HG03442 (cell line): Measurements from ENCODE around the gene ANKRD33B.
"Not testable (repeated sequence)": the region's sequence is repeated elsewhere in the genome, so short reads cannot be mapped to it uniquely, and the experiment has no call there.

Source experiments
- ATAC-seq: cut with Tn5 transposase; IDR thresholded peaks from one replicate; pipeline ENCODE4 v1.9.1; 2021; ENCODE audit warnings: mild to moderate bottlenecking, moderate library complexity; ENCODE audit not compliant: unreplicated experiment

ANKRD33B gene

DNA sequence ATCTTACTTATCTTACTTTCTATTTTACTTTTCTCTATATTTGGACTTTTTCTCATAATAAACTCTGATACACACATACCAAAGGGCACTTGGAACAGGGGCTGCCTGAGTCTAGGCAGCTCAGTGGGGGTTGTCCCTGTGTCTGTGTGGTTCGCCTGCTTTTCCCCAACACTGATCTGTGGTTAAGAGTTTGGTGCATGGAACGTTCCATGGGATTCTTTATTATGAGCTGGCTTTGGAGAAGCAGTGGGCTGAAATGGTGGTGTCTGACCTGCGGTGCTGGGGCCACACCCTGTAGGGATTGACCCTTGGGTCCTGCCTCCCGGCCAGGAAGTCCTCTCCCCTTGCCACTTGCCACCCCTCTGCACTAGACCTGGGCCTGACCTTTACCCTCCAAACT is 47.4 kb downstream of the ANKRD33B start:
- no peak for ATAC-seq

DNA sequence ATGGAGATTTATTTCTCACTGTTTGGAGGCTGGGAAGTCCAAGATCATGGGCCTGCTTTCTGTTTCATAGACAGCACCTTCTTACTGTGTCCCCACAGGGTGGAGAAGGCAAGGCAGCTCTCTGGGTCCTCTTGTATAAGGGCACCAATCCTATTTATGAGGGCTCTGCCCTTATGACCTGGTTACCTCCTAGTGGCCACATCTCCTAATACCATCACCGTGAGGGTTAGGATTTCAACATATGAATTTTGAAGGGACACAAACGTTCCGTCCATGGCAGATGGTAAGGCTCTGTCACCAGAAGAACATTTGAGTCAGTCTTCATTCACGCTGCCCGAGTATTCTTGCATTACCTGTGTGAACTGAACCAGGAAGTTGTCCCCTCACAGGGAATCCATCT is 48.4 kb downstream of the ANKRD33B start:
- no peak for ATAC-seq

GRCh38 chr5:10615693-10616092 is 51.8 kb downstream of the ANKRD33B start:
- no peak for ATAC-seq

DNA sequence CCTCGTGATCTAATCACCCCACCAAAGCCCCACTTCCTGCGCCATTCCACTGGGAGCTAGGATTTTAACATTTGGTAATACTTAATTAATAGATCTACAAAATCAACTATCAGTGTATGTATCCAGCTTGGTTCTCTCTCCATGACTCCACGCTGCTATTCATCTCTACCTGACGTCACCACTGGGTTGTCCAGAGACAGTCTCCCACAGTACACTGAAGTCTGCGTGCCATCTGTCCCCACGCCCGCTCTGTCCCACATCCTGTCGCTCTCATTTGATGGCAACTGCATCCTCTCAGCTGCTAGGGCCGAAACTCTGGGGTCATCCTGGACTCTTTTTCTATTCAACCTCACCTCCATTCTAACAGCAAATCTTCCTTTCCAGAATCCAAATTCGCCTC is 53.2 kb downstream of the ANKRD33B start:
- no peak for ATAC-seq

DNA sequence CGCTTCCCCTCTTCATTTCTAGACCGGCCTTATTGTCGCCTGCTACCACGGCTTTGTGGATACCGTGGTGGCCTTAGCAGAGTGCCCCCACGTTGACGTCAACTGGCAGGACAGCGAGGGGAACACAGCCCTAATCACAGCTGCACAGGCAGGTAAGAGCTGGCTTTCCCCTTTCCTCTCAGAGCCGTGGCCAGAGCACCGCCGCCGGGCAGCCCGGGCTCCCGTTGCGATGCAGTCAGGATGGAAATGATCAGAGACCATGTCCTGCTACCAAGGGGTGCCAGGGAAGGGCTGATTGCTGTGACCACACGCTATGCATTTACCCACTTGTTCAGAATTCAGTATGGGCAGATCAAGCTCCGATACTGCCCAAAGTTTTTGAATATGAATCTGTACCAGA is 54.4 kb downstream of the ANKRD33B start:
- no peak for ATAC-seq

GRCh38 chr5:10619649-10620048 is 55.8 kb downstream of the ANKRD33B start:
- no peak for ATAC-seq

DNA sequence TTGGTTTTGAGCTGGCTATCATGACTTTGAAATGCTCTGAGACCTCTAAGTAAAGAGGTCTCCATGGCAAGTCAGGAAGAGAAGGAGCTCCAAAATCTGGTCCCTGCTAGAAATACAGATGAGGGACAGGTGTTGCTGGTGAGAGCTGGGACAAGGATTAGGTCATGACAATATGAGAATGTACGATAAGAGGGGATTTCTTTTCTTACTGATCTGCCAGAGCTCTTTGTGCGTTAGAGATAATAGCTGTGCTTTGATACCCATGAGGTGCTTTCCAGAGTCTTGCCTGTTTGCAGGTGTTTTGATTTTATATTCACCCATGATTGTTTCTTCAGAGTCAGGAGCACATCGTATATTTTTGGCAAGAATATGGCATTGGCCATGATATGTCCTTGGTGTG is 56.5 kb downstream of the ANKRD33B start:
- ATAC-seq = peak; percentile 40

DNA sequence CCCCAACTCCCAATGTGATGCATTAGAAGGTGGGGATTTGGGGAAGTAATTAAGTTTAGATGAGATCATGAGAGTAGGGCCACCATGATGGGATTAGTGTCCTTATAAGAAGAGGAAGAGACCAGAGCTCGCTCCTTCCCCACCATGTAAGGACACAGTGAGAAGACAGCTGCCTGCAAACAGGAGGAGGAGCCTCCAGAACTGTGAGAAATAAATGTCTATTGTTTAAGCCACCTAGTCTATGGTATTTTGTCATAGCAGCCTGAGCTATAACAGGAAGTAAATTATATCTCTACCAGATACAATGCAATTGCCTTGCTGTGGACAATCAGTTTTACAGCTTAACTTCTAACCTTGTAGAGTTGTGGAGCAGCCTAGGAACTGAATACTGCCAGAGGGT is 58.0 kb downstream of the ANKRD33B start:
- ATAC-seq = no peak

DNA sequence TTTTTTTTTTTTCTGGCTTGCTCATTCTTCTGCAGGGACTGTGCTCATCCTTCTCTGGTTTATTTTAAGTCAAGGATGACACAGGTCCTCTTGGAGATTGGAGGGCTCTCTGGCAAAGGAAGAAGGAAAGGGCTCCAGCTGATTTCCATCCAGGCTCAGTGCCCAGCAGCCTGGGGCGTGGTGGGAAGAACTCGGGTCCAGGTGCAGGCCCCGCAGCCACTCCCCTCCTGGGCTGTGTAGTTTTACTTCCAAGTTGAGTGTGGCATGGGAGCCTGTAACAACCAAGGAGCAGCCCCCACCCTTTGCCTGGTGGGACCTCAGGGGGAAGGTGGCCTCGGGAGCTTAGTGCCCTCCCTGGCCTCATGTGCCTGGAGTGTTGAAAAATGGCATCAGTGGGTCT is 58.9 kb downstream of the ANKRD33B start:
- ATAC-seq = no peak

- ATAC-seq = no peak
These were observed 59.5 kb downstream of the ANKRD33B start for GRCh38 chr5:10623305-10623910.

DNA sequence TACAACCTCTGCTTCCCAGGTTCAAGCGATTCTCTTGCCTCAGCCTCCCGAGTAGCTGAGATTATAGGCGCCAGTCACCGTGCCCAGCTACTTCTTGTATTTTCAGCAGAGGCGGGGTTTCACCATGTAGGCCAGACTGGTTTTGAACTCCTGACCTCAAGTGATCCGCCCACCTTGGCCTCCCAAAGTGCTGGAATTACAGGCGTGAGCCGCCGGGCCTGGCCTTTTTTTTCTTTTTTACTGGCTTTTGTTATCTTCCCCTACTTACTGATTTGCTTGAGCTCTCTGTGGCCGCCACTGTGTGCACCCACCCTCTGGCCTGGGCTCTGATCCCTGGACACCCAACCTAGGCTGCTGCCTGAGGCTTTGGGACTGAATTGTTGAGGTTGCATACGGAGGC is 60.3 kb downstream of the ANKRD33B start:
- ATAC-seq = no peak

DNA sequence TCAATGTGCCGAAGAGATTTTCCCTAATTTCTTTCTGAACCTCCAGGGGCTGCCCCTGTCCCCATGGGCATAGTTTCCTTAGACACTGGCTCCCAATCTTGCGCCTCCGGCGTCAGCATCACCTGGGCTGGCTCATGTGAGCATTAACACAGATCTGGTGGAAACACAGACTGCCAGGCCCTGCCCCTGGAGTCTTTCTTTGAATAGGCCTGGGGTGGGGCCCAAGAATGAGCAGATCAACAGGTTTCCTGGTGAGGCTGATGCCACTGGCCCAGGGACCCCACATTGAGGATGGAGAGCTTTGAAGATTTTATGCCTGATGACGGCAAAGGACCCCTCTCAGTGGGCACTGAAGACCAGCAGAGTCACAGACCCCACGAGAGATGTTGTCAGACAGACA is 60.8 kb downstream of the ANKRD33B start:
- no peak for ATAC-seq

- ATAC-seq = no peak
These were observed 62.0 kb downstream of the ANKRD33B start for GRCh38 chr5:10625700-10626472.

GRCh38 chr5:10626473-10627013 is 62.7 kb downstream of the ANKRD33B start:
- ATAC-seq = no peak

DNA sequence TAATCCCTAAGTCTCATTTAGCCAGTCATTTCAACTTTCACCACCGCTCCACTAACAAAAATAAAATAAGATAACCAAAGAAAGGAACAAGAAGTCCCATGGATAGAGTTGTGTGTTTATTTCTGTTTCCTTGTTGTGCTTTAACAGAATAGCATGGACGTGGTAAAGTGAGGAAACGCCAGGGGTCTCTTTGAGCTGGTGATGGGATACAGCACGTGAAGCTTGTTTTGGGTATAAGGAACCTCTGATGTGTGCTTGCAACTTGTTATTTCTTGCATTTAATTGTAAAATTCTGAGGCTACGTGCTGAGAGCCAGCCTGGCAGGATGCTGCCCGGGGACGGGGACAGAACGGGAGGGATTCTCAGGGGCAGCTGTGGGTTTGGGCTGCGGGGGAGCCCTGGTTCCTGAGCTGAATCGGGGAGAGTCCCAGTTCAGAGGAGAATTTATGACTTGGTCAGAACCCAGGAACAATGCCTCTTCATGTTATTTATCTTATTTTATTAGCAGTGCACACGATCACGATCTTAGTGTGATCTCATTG is 63.4 kb downstream of the ANKRD33B start:
- ATAC-seq = peak; percentile 15

- no peak for ATAC-seq
These were observed 64.7 kb downstream of the ANKRD33B start for GRCh38 chr5:10628601-10629000.

DNA sequence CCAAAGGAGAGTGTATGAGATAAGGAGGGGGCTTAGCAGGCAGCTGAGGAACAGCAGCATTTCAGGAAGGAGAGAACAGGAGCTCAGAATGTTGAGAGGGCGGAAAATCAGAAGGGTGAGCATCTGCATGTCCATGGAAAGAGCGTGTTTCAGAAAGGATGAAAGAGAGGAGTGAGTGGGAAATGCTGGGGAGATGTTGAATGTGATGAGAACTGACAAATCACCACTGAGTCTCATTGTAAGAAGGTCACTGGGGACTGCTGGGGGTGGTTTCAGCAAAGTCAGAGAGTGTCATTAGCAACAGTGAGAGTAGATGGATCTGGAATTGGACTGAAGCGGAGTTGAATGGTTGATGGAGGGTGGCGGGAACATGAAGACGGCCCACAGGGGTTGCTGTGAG is 65.8 kb downstream of the ANKRD33B start:
- ATAC-seq = no peak

DNA sequence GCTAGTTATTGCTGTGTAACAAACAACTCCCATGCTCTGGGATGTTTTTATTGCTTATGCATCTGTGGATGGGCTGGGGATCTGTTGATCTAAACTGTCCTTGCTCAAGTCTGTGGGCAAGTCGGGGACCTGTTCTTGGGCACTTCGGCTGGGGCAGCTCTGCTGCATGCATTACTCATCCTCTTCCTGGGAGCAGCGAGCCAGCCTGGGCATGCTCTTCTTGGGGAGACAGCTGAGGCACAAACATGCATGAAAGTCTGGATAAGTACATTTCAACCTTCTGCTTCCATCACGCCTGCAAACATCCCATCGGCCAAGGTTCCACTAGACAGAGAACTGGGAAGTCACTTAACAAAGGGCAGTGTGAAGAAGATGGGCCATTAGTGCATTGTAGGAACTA is 66.3 kb downstream of the ANKRD33B start:
- ATAC-seq = no peak

DNA sequence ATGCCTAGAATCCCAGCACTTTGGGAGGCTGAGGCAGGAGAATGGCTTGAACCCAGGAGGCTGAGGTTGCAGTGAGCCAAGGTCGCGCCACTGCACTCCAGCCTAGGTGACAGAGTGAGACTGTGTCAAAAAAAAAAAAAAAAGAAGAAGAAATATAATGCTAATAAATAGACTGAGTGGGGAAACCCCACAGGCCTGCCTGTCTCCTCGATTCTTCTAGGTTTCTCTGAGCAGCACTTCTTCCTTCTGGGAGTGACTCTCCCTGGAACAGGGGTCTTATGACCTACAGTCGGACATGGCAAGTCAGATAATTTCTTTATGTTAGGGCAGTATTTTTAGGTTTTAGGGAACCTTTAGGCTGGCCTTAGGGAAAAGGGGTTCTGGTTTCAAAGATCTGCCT is 66.9 kb downstream of the ANKRD33B start:
- ATAC-seq = not testable (repeated sequence)

DNA sequence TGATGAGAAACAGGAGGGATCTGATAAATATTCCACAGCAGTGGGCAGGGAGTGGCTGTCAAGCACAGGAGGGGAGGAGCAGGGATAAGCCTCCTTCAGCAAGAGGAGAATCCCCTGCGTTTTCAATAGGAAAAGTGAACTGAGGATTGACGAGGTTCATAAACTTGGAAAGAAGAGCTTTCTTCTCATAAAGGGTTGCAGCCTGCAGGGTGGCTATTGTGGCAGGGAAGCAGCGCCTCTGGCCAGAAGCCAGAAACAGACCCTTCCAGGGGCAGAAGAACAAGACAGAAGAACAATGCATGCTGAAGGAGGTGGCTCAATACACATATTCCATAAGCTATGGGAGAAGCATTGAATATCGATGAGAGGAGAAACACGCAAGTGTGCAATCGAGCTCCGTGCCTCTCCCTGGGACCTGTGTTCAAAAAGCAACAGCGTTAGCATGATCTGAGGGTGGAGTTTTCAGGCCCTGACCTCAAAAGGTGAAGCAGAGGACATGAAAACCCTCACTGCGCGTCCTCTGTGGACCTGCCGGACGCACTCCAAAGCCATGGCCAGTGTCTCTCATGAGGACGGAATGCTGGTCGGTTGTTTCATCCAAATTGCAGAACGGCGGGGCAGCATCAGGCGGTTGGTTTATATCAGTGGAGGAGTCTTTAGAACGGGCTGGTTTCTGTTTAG is 67.6 kb downstream of the ANKRD33B start:
- ATAC-seq = peak; percentile 1

DNA sequence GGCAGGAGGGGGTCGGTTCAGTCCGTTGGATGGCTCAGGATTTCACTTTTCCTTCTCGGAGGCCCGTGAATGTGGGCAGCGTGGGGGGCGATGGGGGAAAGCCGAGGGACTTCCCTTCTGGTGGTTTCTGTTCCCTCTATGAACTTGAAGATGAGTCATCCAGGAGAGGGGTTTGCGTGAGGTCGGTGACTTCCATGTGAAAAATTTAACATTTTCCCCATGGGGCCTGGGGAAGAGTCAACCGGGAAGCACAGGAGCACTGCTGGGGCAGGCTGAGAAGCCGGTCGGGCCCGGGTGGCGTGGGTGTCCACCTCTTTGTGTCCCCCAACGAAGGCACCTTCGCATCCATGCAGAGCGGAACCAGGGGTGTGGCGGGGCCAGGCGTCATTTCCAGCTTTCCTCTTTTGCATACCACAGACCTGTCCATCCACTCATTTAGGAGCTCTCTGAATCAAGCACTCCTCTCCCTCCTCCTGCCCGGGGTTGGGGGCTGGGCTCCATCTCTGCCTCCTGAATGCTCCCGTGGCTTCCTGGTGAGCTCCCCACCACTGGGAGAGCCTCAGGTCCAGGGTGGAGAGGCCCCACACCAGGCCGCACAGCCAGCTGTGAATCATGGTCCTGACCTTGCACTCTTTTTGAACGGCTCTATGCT is 68.4 kb downstream of the ANKRD33B start:
- ATAC-seq = peak; percentile 39
